HG03280 (cell line): Measurements from ENCODE around the gene ADAMTS15.

Source experiments
- ATAC-seq: cut with Tn5 transposase; IDR thresholded peaks from one replicate; pipeline ENCODE4 v1.9.1; 2021; ENCODE audit warnings: mild to moderate bottlenecking, moderate library complexity; ENCODE audit not compliant: unreplicated experiment

The ADAMTS15 gene

GRCh38 chr11:130477586-130478203 is 29.2 kb downstream of the ADAMTS15 start:
- ATAC-seq = no peak

- no peak for ATAC-seq
These were observed 29.8 kb downstream of the ADAMTS15 start for GRCh38 chr11:130478204-130478701.

- no peak for ATAC-seq
These were observed 30.4 kb downstream of the ADAMTS15 start for GRCh38 chr11:130478881-130479280.

GRCh38 chr11:130480186-130480585 is 31.7 kb downstream of the ADAMTS15 start:
- ATAC-seq = no peak

GRCh38 chr11:130480711-130481140 is 32.3 kb downstream of the ADAMTS15 start:
- no peak for ATAC-seq

- ATAC-seq = no peak
These were observed 34.7 kb downstream of the ADAMTS15 start for GRCh38 chr11:130483124-130483523.

- ATAC-seq = no peak
These were observed 37.5 kb downstream of the ADAMTS15 start for GRCh38 chr11:130485983-130486382.

- ATAC-seq = no peak
These were observed 38.0 kb downstream of the ADAMTS15 start for GRCh38 chr11:130486391-130486836.

- ATAC-seq = no peak
These were observed 38.8 kb downstream of the ADAMTS15 start for GRCh38 chr11:130486987-130487923.

- ATAC-seq = no peak
These were observed 39.7 kb downstream of the ADAMTS15 start for GRCh38 chr11:130487924-130488815.

GRCh38 chr11:130488848-130489584 is 40.6 kb downstream of the ADAMTS15 start:
- ATAC-seq = no peak

- ATAC-seq = no peak
These were observed 41.3 kb downstream of the ADAMTS15 start for GRCh38 chr11:130489716-130490115.

- ATAC-seq = no peak
These were observed 42.4 kb downstream of the ADAMTS15 start for GRCh38 chr11:130490682-130491449.

- no peak for ATAC-seq
These were observed 49.7 kb downstream of the ADAMTS15 start for GRCh38 chr11:130498181-130498580.

- ATAC-seq = no peak
These were observed 51.4 kb downstream of the ADAMTS15 start for GRCh38 chr11:130499828-130500227.

- no peak for ATAC-seq
These were observed 55.9 kb downstream of the ADAMTS15 start for GRCh38 chr11:130504317-130504716.

GRCh38 chr11:130508913-130509312 is 60.5 kb downstream of the ADAMTS15 start:
- ATAC-seq = no peak

- no peak for ATAC-seq
These were observed 61.5 kb downstream of the ADAMTS15 start for GRCh38 chr11:130509942-130510341.

- ATAC-seq = no peak
These were observed 62.1 kb downstream of the ADAMTS15 start for GRCh38 chr11:130510407-130511006.
